ENCODE measurements around the gene SUCLA2.

Gene SUCLA2

GRCh38 chr13:47898080-47898479 is 103.0 kb downstream of the SUCLA2 start:
- no peak for DNase-seq

- no peak for DNase-seq
Measured at GRCh38 chr13:47897411-47898050, 103.5 kb downstream of the SUCLA2 start.

- DNase-seq = no peak
Measured at GRCh38 chr13:47896546-47896945, 104.5 kb downstream of the SUCLA2 start.

GRCh38 chr13:47896111-47896510 is 105.0 kb downstream of the SUCLA2 start:
- no peak for DNase-seq

GRCh38 chr13:47893527-47893926 is 107.5 kb downstream of the SUCLA2 start:
- DNase-seq = no peak

All from AML-193 (cell line).